ENCODE measurements around the gene PTPRN.
"Not testable (repeated sequence)": the region's sequence is repeated elsewhere in the genome, so short reads cannot be mapped to it uniquely, and the experiment has no call there.

Gene PTPRN

DNA sequence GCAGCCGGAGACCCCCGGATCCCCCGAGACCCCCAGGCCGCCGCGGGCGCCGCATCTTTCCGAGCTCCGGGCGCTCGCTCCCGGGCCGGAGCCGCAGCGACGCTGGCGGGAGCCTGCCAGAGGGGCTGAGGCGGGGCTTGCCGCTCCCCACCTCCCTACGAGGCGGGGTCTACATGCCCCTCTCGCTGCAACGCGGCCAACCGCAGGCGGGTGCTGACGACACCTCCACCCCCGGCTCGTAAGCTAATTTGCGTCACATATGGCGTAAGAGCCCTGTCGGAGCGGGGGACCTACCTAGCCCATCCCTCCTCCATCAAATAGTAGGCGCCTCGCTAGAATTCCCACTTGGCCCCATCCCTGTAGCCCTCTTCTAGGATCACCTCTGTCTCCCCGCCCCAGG is at the start of gene PTPRN:
Gene PTPRN, minus strand, starts transcription at position 124 of the 400 bp plus-strand sequence. Its CDS starts 69 bp downstream, at position 55.
- in situ Hi-C loops (cut with HindIII; ENCODE audit: low sequenced_read_pairs), result no loop called here

DNA sequence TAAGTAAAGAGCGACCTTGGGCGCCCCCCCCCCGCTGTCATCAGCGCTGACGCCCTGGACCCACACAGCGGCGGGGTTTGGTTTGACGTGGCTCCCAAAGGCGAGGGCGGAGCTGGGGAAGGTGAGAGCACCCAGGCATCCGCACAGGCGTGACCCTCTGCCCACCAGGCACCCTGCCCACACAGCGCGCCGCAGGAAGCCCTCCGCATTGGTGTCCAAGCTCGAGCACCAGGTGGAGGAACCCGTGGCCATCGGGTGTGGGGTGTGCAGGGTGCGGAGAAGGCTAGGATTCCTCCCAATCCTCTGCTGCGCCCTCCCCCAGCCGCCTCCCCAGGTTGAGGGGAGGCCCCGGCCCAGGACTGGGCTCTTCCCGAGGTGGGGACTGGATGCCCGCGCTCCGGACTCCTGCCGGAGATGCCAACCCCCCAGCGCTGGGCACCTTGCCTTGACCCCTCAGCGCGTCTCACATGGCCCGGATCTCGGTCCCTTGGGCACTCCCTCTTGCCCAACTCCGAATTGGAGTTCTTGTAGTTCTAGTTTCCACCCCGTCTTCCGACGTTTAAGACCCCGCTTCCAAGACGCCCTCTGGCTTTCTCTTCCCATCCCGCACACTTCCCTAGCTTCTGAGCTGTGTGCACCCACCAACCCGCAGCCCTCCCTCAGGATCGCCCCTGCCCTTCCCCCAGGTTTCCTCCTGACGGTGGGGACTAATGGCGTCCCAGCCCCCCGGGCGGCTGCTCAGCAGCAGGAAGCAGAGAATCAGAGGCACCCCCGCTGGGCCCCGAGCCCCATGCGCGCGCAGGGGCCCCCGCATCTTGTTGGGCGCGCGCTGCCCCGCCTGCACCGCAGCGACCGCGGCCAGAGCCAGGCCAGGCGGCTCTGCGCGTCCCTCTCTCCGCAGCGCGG is 49.2 kb upstream of the PTPRN start:
- in situ Hi-C loops (cut with HindIII; ENCODE audit: low sequenced_read_pairs), result no loop called here

DNA sequence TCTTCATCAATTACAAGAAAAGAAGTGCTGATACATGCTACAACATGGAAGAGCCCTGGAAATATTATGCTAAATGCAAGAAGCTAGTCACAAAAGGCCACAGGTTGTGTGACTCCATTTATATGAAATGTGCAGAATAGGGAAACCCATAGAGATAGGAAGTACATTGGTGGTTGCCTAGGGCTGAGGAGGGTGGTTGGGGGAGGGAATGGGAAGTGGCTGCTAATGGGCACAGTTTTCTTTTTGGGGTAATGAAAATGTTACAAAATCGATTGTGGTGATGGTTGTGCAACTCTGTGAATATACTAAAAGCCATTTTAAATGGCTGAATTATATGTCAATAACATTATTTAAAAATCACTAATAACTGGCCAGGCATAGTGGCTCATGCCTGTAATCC is 47.6 kb upstream of the PTPRN start:
- in situ Hi-C loops (cut with HindIII; ENCODE audit: low sequenced_read_pairs), result no loop called here

DNA sequence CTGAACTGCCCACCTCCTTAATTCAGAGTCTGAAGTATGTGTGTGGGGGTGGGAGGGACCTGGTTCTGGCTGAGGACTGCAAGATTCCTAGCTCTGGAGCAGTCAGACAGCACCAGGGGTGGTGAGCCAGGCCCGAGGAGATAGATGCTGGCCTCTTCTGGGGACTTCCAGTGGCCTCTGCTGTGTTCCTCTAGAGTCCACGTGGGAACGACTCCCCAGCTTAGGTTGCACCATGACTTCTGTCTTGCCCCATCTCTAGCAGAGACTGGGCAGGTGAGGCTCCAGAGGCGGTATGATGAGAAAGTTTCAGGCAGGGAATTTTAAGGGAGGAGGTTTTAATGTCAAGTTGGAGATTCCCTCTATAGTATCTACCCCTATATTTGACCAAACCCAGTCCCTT is 45.4 kb upstream of the PTPRN start:
- in situ Hi-C loops (cut with HindIII; ENCODE audit: low sequenced_read_pairs), result no loop called here

DNA sequence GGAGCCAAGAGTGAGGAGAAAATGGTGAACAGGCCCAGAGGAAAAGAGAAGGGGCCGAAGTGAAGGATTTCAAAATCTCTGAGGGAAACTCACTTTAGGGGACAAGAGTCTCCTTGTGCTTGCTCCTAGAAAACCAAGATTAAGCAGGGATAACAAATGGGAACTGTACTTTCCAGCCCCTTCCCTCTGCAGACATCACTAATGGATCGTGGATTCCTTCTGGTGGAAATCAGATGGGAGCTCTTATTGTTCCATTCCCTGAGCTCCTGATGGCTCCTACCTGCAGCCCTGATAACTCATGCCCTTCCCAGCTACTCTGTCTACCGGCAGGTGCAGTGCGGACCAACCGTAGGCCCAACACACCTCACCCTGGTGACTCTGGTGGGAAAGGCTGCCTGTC is 43.9 kb upstream of the PTPRN start:
- in situ Hi-C loops (cut with HindIII; ENCODE audit: low sequenced_read_pairs), result no loop called here

DNA sequence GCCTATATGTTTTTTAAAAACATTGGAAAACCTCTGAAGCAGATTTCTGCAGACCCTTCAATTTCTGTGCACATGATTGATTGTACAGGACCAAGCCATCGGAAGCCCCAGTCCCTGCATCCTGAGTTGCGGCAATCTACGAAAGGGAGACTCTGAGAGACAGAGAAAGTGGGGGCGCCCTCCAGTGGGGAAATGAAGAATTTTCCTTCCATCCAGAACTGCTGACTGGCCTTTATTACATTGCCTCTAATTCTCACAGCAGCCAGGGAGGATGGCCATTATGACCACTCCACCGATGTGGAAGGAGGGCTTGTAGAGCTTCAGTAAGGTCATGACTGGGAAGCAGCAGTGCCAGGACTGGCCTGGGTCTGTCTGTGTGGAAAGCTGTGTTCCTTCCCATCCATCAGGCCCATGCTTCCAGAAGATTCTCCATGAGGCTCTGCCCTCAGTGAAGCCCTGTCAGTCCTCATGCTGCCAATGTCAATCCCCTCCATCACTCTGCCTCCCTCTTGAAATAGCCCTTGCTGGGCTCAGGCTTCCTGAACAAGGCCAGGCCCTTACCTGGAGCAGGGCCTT is 43.3 kb upstream of the PTPRN start:
- in situ Hi-C loops (cut with HindIII; ENCODE audit: low sequenced_read_pairs), result no loop called here

DNA sequence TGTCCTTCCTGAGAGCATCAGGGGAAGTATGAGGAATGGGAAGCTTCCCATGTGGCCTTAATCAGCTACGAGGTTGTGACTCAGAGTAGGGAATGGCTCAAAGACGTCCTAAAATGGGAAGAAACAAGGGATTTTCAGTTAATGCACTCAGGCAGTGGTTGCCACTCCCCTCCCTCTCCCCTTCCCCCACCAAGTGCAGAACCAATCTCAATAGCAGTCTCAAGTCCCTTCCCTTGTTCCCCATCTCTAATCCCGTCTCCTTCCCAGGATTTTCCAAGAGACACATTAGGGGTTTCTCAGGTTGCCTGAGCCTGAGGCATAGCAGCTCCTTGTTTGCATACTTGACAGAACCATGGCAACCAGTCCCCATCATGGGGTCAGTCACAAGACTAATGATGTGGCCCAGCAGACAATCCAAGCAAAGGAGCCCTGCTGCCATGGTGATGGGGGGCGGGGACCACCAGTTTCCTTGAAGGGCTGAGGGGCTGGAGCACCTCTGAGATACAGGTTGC is 41.6 kb upstream of the PTPRN start:
- in situ Hi-C loops (cut with HindIII; ENCODE audit: low sequenced_read_pairs), result no loop called here

DNA sequence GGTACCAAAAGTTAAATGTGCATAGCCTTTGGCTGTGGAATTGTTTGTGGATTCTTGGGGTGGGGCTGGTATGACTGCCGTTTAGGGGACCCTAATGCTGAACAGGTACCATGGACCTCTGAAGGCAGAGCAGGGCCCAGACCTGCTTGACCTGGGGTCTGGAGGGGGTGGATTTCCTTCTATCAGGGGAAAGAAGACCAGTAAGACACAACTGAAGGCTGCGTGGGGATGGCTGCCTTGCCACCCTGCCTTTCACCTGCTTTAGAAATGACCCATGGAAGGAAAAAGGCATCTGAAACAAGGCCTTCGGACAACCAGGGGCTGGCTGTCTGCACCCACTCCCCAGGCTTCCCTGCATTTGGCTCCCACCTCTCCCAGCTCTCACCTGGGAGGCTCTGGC is 41.0 kb upstream of the PTPRN start:
- in situ Hi-C loops (cut with HindIII; ENCODE audit: low sequenced_read_pairs), result no loop called here

DNA sequence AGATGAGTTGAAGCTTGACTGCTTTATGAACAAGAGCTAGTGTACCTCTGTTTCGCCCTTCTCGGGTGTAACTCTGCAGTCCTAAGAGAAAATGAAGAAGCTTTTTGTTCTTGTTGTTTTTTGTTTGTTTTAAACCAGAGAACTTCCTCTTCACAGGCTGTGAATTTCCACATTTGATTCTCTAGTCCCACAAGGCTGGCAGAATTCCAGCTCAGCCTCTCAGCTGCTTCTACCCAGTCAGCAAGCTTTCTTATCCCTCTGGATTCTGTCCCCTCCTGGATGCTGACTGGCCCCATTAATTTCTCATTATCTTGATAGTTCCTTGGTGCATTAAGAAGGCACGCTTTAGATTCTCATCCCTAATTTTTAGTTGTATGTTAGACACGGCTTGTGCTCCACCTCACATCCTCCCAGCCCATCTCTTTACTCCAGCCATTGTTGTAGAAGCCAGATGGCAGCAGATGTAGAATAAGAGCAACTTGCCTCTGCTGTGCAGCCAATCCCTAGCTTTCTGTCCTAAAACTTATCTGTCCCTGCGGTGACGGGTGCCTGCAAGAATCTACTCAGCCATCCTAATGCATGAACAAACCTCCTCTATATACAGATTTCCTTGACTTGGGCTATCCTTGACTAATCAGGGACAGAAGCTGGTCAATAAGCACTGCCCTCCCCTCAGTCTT is 35.7 kb upstream of the PTPRN start:
- in situ Hi-C loops (cut with HindIII; ENCODE audit: low sequenced_read_pairs), result no loop called here

DNA sequence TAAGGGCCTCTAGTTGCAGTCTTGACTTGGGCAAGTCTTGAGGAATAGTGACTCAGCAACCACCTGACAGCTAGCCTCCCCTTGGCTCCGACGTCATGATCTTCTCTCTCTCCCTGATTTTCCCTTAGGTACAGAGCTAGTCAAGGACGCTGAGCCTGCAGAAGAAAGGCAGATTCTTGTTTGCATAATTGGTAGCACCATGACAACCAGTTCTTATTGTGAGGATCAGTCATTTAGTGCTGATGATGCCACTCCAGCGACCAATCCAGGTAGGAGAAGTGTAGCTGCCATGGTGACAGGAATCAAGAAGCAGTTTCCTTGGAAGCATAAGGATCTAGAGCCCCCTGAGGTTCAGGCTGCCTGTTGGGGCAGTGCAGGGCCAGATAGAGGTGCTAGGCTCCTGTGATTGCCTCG is 26.2 kb upstream of the PTPRN start:
- in situ Hi-C loops (cut with HindIII; ENCODE audit: low sequenced_read_pairs), result no loop called here

DNA sequence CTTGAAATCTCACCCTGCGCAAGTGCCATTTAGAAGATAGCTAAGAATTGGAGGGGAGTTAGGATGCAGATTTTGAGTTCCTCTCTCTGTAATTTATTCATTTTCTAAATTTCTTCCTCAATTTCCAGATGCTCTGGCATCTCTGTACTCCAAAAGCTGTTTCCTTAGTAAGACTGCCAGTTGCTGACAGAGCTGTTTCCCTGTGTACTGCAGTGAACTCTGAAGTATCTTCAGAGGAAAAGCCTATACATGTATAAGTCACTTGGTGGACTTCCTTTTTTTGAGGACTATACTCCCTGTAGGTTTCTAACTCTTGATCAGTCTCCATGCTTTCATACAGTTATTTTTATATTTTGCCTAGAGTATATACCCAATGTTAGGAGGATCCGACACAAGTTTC is 24.9 kb upstream of the PTPRN start:
- in situ Hi-C loops (cut with HindIII; ENCODE audit: low sequenced_read_pairs), result no loop called here

DNA sequence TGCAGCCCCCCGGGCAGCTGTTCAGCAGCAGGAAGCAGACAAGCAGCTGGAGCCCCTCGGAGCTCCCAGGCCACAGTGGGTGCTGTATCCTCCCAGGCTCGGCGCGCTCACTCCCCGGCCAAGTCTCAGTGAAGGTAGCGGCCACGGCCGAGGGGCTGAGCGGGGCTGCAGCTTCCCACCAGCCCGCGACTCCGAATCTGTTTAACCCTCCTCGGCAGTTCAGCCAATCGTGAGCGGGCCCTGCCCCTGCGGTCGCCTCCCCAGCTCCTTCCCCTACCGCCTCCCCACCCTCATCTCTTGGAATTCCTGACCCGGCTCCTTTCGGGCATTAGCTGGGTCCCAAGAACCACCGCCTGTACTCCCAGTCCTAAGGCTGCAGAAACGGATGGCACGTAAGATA is 23.3 kb upstream of the PTPRN start, which contains the start of gene RESP18:
Gene RESP18, minus strand, starts transcription at position 203 of the 400 bp plus-strand sequence.
- in situ Hi-C loops (cut with HindIII; ENCODE audit: low sequenced_read_pairs), result no loop called here

DNA sequence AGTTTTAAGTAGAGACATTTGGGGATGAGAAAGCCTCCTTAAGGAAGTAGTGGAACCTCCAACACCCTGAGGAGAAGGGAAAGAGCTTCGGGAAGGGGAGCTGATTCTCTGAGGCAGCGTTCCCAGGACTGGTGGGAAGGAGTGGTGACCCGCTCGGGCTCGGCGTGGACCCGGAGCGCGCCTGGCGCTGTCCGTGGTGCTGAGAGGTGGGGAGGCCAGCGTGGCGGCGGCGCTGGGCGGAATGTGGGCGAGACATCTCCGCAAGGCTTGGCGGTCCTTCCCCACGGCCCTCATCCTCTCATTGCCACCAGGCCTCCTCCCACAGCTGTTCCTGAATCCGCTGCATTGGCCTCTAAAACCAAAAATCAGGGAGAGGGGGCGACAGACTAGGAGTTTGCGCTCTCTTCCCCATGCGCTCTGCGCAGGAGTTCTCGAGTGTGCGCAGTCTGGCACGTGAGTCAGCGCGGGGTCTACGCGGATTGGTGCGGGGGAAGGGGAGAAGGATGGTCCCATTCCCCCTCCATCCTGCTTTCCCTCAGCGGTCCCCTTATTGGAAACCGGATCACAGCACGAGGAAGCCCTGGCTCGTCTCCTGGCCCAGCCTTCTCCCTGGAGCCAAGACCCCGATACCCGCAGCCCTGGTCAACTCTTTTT is 22.5 kb upstream of the PTPRN start:
- in situ Hi-C loops (cut with HindIII; ENCODE audit: low sequenced_read_pairs), result no loop called here

DNA sequence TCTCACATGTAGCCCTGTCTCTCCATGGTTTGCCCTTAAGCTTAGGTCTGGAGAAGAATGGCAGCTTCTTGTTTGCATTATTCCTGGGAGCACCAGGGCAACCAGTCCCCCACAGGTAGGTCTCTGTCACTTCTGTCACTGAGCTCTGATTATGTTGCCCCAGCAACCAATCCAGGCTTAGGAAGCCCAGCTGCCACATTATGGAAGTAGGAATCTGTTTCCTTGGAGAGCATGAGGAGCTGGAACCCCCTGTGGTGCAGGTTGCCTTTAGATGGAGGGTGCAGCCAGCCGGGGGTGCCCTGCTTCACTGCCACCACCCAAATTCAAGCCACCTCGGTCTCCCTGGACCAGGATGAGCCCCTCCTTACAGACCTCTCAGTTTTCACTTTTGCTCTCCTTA is 18.5 kb upstream of the PTPRN start:
- in situ Hi-C loops (cut with HindIII; ENCODE audit: low sequenced_read_pairs), result no loop called here

DNA sequence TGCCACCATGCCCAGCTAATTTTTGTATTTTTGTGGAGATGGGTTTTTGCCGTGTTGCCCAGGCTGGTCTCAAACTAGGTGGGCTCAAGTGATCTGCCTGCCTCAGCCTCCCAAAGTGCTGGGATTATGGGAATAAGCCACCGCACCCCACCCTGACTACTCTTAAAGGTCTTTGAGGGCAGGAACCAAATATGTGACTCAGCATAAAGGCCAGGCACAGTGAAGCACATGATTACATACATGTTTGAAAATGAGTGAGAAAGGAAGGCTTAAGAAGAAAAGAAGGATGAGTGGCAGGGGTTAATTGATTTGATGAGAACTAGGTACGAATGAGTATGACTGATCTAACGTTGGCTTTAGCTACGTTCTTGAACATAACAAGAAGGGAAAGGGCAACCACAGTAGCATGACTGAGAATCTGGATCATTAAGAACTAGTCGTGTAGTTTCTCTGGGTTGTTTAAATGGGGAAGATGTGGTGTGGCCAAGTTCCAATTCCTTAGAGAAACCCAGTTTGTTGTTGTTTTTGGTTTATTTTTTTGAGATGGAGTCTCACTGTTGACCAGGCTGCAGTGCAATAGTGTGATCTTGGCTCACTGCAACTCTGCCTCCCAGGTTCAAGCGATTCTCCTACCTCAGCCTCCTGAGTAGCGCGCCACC is 16.6 kb upstream of the PTPRN start:
- in situ Hi-C loops (cut with HindIII; ENCODE audit: low sequenced_read_pairs), result no loop called here

DNA sequence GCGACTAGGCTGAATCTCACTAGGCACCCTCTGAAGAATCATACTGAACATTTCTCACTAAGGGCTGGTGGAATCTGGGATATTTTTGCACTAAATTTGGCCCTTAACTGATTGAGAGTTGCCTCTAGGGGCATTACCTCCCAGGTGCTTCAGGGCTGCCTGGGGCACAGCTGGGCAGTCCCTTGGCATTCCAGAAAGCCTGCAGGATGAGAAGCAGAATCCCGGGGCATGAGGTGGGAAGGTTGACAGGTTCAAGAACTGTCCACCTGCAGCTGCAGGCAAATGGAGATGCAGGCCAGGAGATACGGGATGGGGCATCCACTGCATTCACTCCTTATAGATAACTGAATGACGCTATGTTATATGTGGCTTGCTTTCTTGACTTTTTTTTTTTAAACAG is 15.9 kb upstream of the PTPRN start:
- in situ Hi-C loops (cut with HindIII; ENCODE audit: low sequenced_read_pairs), result no loop called here

DNA sequence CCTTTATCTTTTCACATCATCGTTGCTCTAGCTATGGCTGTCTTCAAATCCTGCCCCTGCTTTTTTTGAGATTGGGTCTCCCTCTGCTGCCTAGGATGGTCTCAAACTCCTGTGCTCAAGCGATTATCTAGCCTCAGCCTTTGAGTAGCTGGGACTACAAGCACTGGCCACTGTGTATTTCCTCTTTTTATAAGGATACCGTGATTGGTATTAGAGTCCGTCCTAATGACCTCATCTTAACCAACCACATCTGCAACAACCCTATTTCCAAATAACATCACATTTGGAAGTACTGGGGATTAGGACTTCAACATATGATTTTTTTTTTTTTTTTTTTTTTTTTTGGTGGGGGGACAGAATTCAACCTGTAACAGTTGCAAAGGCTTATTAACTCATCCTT is 14.2 kb upstream of the PTPRN start:
- in situ Hi-C loops (cut with HindIII; ENCODE audit: low sequenced_read_pairs), result no loop called here

DNA sequence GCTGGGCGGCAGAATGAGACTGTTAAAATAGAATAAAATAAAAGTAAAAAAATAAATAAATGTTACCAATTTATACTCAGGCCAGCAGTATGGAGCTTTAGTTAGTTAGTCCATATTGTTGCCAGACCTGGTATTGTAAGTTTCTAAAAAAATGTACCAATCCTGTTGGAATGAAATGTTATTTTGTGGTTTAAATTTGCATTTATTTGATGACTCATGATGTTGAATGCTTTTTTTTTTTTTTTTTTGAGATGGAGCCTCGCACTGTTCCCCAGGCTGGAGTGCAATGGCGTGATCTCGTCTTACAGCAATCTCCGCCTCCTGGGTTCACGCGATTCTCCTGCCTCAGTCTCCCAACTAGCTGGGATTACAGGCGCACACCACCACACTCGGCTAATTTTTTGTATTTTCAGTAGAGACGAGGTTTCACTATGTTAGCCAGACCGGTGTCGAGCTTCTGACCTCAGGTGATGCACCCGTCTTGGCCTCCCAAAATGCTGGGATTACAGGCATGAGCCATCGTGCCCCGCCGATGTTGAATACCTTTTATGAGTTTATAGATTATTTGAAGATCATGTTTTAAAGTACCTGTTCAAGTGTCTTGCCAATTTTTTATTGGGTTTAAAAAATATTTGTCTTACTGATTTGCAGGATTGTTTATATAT is 5.7 kb upstream of the PTPRN start:
- in situ Hi-C loops (cut with HindIII; ENCODE audit: low sequenced_read_pairs), result no loop called here

DNA sequence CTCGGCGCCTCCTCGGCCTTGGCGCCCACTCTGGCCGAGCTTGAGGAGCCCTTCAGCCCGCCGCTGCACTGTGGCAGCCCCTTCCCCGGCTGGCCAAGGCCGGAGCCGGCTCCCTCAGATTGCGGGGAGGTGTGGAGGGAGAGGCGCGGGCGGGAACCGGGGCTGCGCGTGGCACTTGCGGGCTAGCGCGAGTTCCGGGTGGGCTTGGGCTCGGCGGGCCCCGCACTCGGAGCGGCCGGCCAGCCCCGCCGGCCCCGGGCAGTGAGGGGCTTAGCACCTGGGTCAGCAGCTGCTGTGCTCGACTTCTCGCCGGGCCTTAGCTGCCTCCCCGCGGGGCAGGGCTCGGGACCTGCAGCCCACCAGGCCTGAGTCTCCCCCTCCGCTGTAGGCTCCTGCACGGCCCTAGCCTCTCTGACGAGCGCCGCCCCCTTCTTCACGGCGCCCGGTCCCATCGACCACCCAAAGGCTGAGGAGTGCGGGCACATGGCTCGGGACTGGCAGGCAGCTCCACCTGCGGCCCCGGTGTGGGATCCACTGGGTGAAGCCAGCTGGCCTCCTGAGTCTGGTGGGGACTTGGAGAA is 3.6 kb upstream of the PTPRN start:
- in situ Hi-C loops (cut with HindIII; ENCODE audit: low sequenced_read_pairs), result not testable (repeated sequence)

Data from DLD1 (cell line).